ENCODE measurements around the gene PITRM1. TPM values are rescaled to one million over a fixed set of nuclear protein-coding genes. Genes with fewer than 3 reads are reported as not detected.

The PITRM1 gene
- total RNA-seq, 1 donor from 2014 or later, result 60.3 TPM

DNA sequence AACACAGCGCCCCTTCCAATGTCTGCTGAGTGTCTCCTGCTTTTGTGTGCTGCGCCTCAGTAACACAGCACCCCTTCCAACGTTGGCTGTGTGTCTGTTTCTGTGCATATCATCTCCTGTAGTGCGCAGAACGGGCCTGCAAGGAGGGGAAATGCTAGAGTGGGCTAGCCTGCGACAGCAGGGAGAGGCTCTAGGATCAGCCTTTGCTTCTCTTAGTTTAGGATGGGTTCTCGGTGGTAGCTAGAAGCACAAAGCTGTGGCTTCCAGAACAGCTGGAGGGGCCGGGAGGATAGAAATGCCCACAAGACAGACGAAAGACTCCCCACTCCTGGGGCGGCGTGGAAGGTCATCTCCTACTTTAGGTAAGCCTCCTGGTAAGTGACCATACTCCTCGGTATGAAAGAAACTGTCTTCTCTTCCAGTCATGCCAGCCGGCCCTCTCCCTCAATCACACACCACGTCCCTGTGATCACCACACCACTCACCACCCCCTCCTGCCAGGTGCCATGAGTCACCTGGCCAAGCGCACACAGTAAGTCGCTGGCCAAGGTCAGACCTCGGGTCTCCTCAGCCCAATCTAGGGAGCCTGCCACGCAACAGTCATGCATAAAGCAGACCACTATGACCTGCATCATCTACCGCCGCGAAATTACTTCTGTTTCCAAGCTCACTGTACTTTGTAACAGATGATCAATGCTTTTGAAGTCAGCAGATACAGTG, 4.8 kb downstream of the PITRM1 start:
- H3K4me3 Mint-ChIP-seq (ENCODE audit: unreplicated experiment), result no peak overlapping the region
- TF ChIP-seq, protein P1, sequence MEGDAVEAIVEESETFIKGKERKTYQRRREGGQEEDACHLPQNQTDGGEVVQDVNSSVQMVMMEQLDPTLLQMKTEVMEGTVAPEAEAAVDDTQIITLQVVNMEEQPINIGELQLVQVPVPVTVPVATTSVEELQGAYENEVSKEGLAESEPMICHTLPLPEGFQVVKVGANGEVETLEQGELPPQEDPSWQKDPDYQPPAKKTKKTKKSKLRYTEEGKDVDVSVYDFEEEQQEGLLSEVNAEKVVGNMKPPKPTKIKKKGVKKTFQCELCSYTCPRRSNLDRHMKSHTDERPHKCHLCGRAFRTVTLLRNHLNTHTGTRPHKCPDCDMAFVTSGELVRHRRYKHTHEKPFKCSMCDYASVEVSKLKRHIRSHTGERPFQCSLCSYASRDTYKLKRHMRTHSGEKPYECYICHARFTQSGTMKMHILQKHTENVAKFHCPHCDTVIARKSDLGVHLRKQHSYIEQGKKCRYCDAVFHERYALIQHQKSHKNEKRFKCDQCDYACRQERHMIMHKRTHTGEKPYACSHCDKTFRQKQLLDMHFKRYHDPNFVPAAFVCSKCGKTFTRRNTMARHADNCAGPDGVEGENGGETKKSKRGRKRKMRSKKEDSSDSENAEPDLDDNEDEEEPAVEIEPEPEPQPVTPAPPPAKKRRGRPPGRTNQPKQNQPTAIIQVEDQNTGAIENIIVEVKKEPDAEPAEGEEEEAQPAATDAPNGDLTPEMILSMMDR (IDR thresholded peaks at IDR 0.05; ENCODE audit: unreplicated experiment), result no peak
- no peak overlapping the region for H3K27ac Mint-ChIP-seq (ENCODE audit: unreplicated experiment)
- H3K9me3 Mint-ChIP-seq (ENCODE audit: unreplicated experiment), result no peaks in the 10 kb centered on the region
- no peak for DNase-seq (ENCODE audit: low spot score)
- H3K27me3 Mint-ChIP-seq (ENCODE audit: unreplicated experiment), result peaks cover 5% of the 10 kb centered on the region
- H3K36me3 Mint-ChIP-seq (ENCODE audit: low read depth, unreplicated experiment), result peaks cover 37% of the 10 kb centered on the region
- H3K4me1 Mint-ChIP-seq (ENCODE audit: unreplicated experiment), result no peaks in the 10 kb centered on the region

DNA sequence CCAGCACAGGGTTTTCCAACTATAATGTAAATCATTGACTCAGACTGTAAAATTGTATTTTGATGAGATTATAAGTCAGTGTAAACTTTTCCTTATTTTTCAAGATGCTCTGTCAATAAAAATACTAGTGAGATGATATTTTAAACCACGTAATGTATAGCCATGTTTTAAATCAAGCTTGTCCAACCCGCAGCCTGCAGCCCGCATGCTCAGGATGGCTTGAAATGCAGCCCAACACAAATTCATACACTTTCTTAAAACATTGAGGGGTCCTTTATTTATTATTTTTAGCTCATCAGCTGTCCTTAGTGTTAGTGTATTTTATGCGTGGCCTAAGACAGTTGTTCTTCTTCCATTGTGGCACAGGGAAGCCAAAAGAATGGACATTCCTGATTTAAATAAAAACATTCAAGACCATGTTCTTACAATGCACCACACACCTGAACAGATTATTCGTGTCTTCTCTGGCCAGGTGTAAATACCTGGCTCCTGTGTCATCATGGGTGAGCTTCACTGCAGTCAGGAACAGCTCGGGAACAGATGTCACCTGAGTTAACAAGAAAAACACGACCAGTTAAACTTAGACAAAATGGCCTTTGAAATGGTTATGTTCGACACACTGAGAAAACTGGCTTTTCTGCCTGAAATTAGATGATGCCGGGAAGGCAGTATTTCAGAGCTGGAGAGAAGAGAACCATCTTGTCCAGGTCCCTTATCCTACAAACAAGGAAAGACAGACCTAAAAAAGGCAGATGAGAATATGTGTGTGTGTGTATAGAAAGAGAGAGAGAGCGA, 5.9 kb downstream of the PITRM1 start:
- TF ChIP-seq, protein P1 (IDR thresholded peaks at IDR 0.05; ENCODE audit: unreplicated experiment), result no peak
- no peak for DNase-seq (ENCODE audit: low spot score)
- Mint-ChIP-seq H3K4me3 (ENCODE audit: unreplicated experiment) (peak overlapping the region; percentile 38), H3K36me3 (ENCODE audit: low read depth, unreplicated experiment) (peaks cover 44% of the 10 kb centered on the region), H3K27me3 (ENCODE audit: unreplicated experiment) (peaks cover 1% of the 10 kb centered on the region), H3K9me3 (ENCODE audit: unreplicated experiment) (no peaks in the 10 kb centered on the region), H3K27ac (ENCODE audit: unreplicated experiment) (no peak overlapping the region), H3K4me1 (ENCODE audit: unreplicated experiment) (no peaks in the 10 kb centered on the region)

DNA sequence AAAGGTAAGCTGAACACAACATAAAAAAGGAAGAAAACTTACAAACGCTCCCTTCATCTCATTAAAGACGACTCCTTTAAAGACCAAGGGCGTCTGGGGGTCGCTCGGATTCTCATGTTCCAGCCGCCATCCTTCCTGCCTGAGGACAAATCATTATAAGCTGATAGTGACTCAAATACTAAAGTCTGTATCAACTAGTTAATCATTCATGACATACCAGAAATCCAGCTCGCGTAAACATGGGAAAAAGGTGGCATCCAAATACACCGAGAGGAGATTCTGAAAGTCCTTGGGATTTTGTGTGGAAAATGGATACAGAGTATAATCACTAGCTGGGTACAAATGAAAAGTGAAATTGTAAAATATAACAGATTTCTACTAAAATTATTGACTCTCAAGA, 7.4 kb downstream of the PITRM1 start:
- peaks cover 50% of the 10 kb centered on the region for H3K36me3 Mint-ChIP-seq (ENCODE audit: low read depth, unreplicated experiment)
- peaks cover 1% of the 10 kb centered on the region for H3K27me3 Mint-ChIP-seq (ENCODE audit: unreplicated experiment)
- DNase-seq (ENCODE audit: low spot score), result no peak
- TF ChIP-seq, protein P1 (IDR thresholded peaks at IDR 0.05; ENCODE audit: unreplicated experiment), result no peak
- H3K27ac Mint-ChIP-seq (ENCODE audit: unreplicated experiment), result no peak overlapping the region
- no peaks in the 10 kb centered on the region for H3K4me1 Mint-ChIP-seq (ENCODE audit: unreplicated experiment)
- H3K9me3 Mint-ChIP-seq (ENCODE audit: unreplicated experiment), result no peaks in the 10 kb centered on the region
- no peak overlapping the region for H3K4me3 Mint-ChIP-seq (ENCODE audit: unreplicated experiment)

DNA sequence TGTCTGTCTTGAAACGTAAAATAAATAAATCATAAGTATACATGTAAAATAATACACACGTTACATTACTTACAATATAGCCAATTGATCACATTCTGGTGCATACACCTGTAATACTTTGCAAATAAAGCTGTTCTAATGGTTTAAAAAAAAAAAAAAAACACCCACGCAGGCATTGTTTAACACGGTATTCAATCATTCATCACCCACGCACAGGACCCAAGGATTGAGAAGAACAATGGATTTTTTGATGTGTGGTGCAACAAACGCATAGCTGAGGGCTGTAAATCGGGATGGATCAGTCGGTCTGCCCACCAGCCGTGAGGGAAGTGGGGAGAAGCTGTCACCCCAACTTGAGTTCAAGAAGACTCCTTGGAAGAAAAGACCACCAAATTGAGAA, 8.7 kb downstream of the PITRM1 start:
- no peak overlapping the region for H3K27ac Mint-ChIP-seq (ENCODE audit: unreplicated experiment)
- no peaks in the 10 kb centered on the region for H3K4me1 Mint-ChIP-seq (ENCODE audit: unreplicated experiment)
- H3K9me3 Mint-ChIP-seq (ENCODE audit: unreplicated experiment), result no peaks in the 10 kb centered on the region
- no peak for DNase-seq (ENCODE audit: low spot score)
- H3K36me3 Mint-ChIP-seq (ENCODE audit: low read depth, unreplicated experiment), result peaks cover 53% of the 10 kb centered on the region
- peaks cover 1% of the 10 kb centered on the region for H3K27me3 Mint-ChIP-seq (ENCODE audit: unreplicated experiment)
- TF ChIP-seq, protein P1 (IDR thresholded peaks at IDR 0.05; ENCODE audit: unreplicated experiment), result no peak
- H3K4me3 Mint-ChIP-seq (ENCODE audit: unreplicated experiment), result no peak overlapping the region

DNA sequence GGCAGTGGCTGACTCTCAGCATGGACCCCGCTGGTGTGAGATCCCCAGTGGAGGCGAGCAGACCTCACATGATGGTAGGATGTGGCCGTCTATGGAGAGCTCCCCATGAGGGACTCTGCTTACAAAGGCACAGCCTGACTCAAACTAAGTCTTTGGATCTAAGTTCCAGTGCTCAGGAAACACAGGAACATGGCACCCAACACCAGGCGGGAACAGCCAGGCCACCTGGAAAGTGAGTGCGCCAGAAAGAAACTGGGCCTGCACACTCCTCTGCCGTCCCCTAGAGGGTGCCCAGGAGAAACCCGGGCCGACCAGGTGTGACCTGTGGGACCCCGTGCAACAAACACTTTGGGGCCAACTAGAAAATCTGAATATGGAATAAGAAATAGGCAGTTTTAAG, 10.0 kb downstream of the PITRM1 start:
- H3K9me3 Mint-ChIP-seq (ENCODE audit: unreplicated experiment), result no peaks in the 10 kb centered on the region
- DNase-seq (ENCODE audit: low spot score), result no peak
- no peaks in the 10 kb centered on the region for H3K4me1 Mint-ChIP-seq (ENCODE audit: unreplicated experiment)
- TF ChIP-seq, protein P1 (IDR thresholded peaks at IDR 0.05; ENCODE audit: unreplicated experiment), result peak; percentile 40
- peaks cover 53% of the 10 kb centered on the region for H3K36me3 Mint-ChIP-seq (ENCODE audit: low read depth, unreplicated experiment)
- no peaks in the 10 kb centered on the region for H3K27me3 Mint-ChIP-seq (ENCODE audit: unreplicated experiment)
- no peak overlapping the region for H3K27ac Mint-ChIP-seq (ENCODE audit: unreplicated experiment)
- no peak overlapping the region for H3K4me3 Mint-ChIP-seq (ENCODE audit: unreplicated experiment)
